Liver (tissue), 9 donors: ENCODE results near the gene C8B. TPM values are rescaled to one million over a fixed set of nuclear protein-coding genes. Genes with fewer than 3 reads are reported as not detected.
A peak's percentile ranks its signal among the peaks of the same experiment; 100 is the strongest.

Experiments
- DNase-seq: peaks from one replicate; pipeline ENCODE4 v3.0.0-alpha.2; 2017; ENCODE audit warnings: low spot score
- H3K27ac ChIP-seq, 2 donors: one replicate each; pipeline ENCODE4 v1.7.0; 2013; ENCODE audit warnings: inconsistent platforms in 2 of 2, low read length in 2 of 2, control low read depth in 1 of 2, low read depth in 1 of 2, mild to moderate bottlenecking in 1 of 2
- H3K27me3 ChIP-seq, 4 donors: one replicate each; pipeline versions ENCODE4 v1.6.1 to v1.7.0; 2013; ENCODE audit warnings: low read length in 3 of 4, inconsistent platforms in 1 of 4, mild to moderate bottlenecking in 1 of 4, moderate library complexity in 1 of 4; ENCODE audit not compliant: control insufficient read depth in 4 of 4, insufficient read depth in 4 of 4
- H3K36me3 ChIP-seq, 4 donors: one replicate each; pipeline versions ENCODE4 v1.6.1 to v1.7.0; 2013; ENCODE audit warnings: low read length in 3 of 4, mild to moderate bottlenecking in 3 of 4, low read depth in 1 of 4, moderate library complexity in 1 of 4; ENCODE audit not compliant: control insufficient read depth in 4 of 4, insufficient read depth in 3 of 4
- H3K4me1 ChIP-seq, 4 donors: one replicate each; pipeline versions ENCODE4 v1.6.1 to v1.7.0; 2013; ENCODE audit warnings: low read length in 3 of 4, mild to moderate bottlenecking in 3 of 4, moderate library complexity in 1 of 4; ENCODE audit not compliant: control insufficient read depth in 4 of 4, insufficient read depth in 4 of 4
- H3K4me3 ChIP-seq, 3 donors: one replicate each; pipeline versions ENCODE4 v1.6.1 to v1.7.0; 2013; ENCODE audit warnings: low read length in 3 of 3, control low read depth in 1 of 3, low read depth in 1 of 3, mild to moderate bottlenecking in 1 of 3
- H3K9ac ChIP-seq, 2 donors: one replicate each; pipeline ENCODE4 v1.7.0; 2013; ENCODE audit warnings: low read length in 2 of 2, mild to moderate bottlenecking in 2 of 2, moderate library complexity in 2 of 2, control low read depth in 1 of 2, low read depth in 1 of 2
- H3K9me3 ChIP-seq, 4 donors: one replicate each; pipeline versions ENCODE4 v1.6.1 to v1.7.0; 2013; ENCODE audit warnings: low read length in 3 of 4; ENCODE audit not compliant: control insufficient read depth in 4 of 4
- EGR1 ChIP-seq, 2 donors: IDR thresholded peaks; 2 replicates each; pipeline ENCODE4 v1.6.1; 2016 to 2018; ENCODE audit warnings: antibody characterized with exemption in 2 of 2, low read depth in 2 of 2
- FOXA1 ChIP-seq: IDR thresholded peaks from 2 replicates; pipeline ENCODE4 v1.6.1; 2016; ENCODE audit warnings: antibody characterized with exemption
- FOXA2 ChIP-seq: IDR thresholded peaks from 2 replicates; pipeline ENCODE4 v1.6.1; 2016; ENCODE audit warnings: antibody characterized with exemption
- GABPA ChIP-seq, 2 donors: IDR thresholded peaks in 1 of 2; conservative IDR thresholded peaks in 1 of 2; 2 replicates each; pipeline ENCODE4 v1.6.1; 2016; ENCODE audit warnings: antibody characterized with exemption in 2 of 2, mild to moderate bottlenecking in 1 of 2, moderate library complexity in 1 of 2
- HNF4A ChIP-seq, 2 donors: conservative IDR thresholded peaks; 2 replicates each; pipeline ENCODE4 v1.6.1; 2016; ENCODE audit warnings: antibody characterized with exemption in 2 of 2, mild to moderate bottlenecking in 2 of 2
- HNF4G ChIP-seq: IDR thresholded peaks from 2 replicates; pipeline ENCODE4 v1.6.1; 2016; ENCODE audit warnings: antibody characterized with exemption
- JUND ChIP-seq, 2 donors: IDR thresholded peaks; 2 replicates each; pipeline ENCODE4 v1.6.1; 2016; ENCODE audit warnings: antibody characterized with exemption in 2 of 2
- NR2F2 ChIP-seq: IDR thresholded peaks from 2 replicates; pipeline ENCODE4 v1.6.1; 2016; ENCODE audit warnings: antibody characterized with exemption
- RAD21 ChIP-seq, 2 donors: IDR thresholded peaks; 2 replicates each; pipeline ENCODE4 v1.6.1; 2016; ENCODE audit warnings: antibody characterized with exemption in 2 of 2, mild to moderate bottlenecking in 2 of 2
- RXRA ChIP-seq, 2 donors: IDR thresholded peaks; 2 replicates each; pipeline ENCODE4 v1.6.1; 2017 to 2018; ENCODE audit warnings: antibody characterized with exemption in 2 of 2, mild to moderate bottlenecking in 1 of 2
- SP1 ChIP-seq: IDR thresholded peaks from 2 replicates; pipeline ENCODE4 v1.6.1; 2018; ENCODE audit warnings: antibody characterized with exemption, mild to moderate bottlenecking
- TAF1 ChIP-seq: conservative IDR thresholded peaks from 2 replicates; pipeline ENCODE4 v1.6.1; 2016; ENCODE audit warnings: antibody characterized with exemption, mild to moderate bottlenecking
- YY1 ChIP-seq: IDR thresholded peaks from 2 replicates; pipeline ENCODE4 v1.6.1; 2016; ENCODE audit warnings: antibody characterized with exemption, mild to moderate bottlenecking
- WGBS: extraction: QIAGEN DNeasy Blood & Tissue Kit; methylation state at CpG from one replicate; pipeline ENCODE4 v1.1.7; 2013; 5-methylcytosine and 5-hydroxymethylcytosine counted together
- polyA plus RNA-seq, 2 donors: library from polyadenylated mRNA; stranded (reverse) in 1 of 2; unstranded in 1 of 2; fragments of 200-250 nt in 1 of 2; fragments of >200 nt in 1 of 2; fragmentation: Nextera tagmentation in 1 of 2; extraction: Ambion mirVana in 1 of 2; gene quantifications; one replicate each; pipeline versions ENCODE4 v1.2.1 to v1.2.3, GENCODE V29; 2013 to 2015
- total RNA-seq, 2 donors: library from RNA; depleted of rRNA; stranded (reverse); fragments of >200 nt; gene quantifications; one replicate each; pipeline ENCODE4 v1.2.3, GENCODE V29; 2014
- TF ChIP-seq, protein P1 (sequence below): IDR thresholded peaks from 2 replicates; pipeline ENCODE4 v1.6.1; 2016; ENCODE audit warnings: antibody characterized with exemption
- TF ChIP-seq, protein P2 (sequence below): IDR thresholded peaks from 2 replicates; pipeline ENCODE4 v1.6.1; 2016; ENCODE audit warnings: antibody characterized with exemption
- TF ChIP-seq, protein P3 (sequence below): IDR thresholded peaks from 2 replicates; pipeline ENCODE4 v1.6.1; 2016; ENCODE audit warnings: antibody characterized with exemption
- TF ChIP-seq, protein P4 (sequence below): IDR thresholded peaks from 2 replicates; pipeline ENCODE4 v1.6.1; 2016; ENCODE audit warnings: antibody characterized with exemption, mild to moderate bottlenecking
- TF ChIP-seq, protein P5 (sequence below): fragments of 150-350 bp; IDR thresholded peaks from 2 replicates; pipeline ENCODE4 v1.5.1; 2017; ENCODE audit warnings: improper control_type of control experiment, low read depth, low read length; ENCODE audit not compliant: missing input control
- donor health status: healthy.
- donor health status: healthy.
- donor health status: healthy.
- donor health status: healthy.
- donor health status: healthy.

Gene C8B
- total and polyA plus RNA-seq, 4 donors: 151 to 703 (median 356) TPM

- H3K36me3 ChIP-seq: peaks cover 0 to 11% (median 1%) of the 10 kb centered on the region in 4 donors
- TF ChIP-seq RAD21 (IDR thresholded peaks at IDR 0.05) (peak in 1 of 2 donors; percentile 29), NR2F2 (no peak), YY1 (peak; percentile 63), FOXA1 (no peak), JUND (IDR thresholded peaks at IDR 0.05) (peak; percentile 14 to 20), SP1 (peak; percentile 53), RXRA (IDR thresholded peaks at IDR 0.05) (peak; percentile 89 to 93), HNF4A (conservative IDR thresholded peaks at IDR 0.05) (peak; percentile 93 to 95), HNF4G (peak; percentile 80)
- TF ChIP-seq, protein P1, sequence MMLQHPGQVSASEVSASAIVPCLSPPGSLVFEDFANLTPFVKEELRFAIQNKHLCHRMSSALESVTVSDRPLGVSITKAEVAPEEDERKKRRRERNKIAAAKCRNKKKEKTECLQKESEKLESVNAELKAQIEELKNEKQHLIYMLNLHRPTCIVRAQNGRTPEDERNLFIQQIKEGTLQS: no peak
- TF ChIP-seq, protein P2, sequence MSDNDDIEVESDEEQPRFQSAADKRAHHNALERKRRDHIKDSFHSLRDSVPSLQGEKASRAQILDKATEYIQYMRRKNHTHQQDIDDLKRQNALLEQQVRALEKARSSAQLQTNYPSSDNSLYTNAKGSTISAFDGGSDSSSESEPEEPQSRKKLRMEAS: peak; percentile 22
- H3K4me3 ChIP-seq: no peak overlapping the region
- no peak for DNase-seq
- H3K4me1 ChIP-seq: peaks cover 16 to 80% (median 27%) of the 10 kb centered on the region in 4 donors
- no peaks in the 10 kb centered on the region for H3K9me3 ChIP-seq
- H3K27ac ChIP-seq: peak overlapping the region; percentile 91 to 95
- WGBS: 75% methylated on average over 1 of the region's 1 CpG
- no peak overlapping the region for H3K9ac ChIP-seq
- H3K27me3 ChIP-seq: no peaks in the 10 kb centered on the region
These were observed 62.0 kb downstream of the C8B start for GRCh38 chr1:56903778-56904177.

- Histone ChIP-seq H3K27ac (peak overlapping the region; percentile 70 to 82), H3K4me1 (peaks cover 14 to 80% (median 33%) of the 10 kb centered on the region in 4 donors), H3K36me3 (peaks cover 0 to 12% (median 1%) of the 10 kb centered on the region in 4 donors), H3K27me3 (no peaks in the 10 kb centered on the region), H3K4me3 (no peak overlapping the region), H3K9me3 (no peaks in the 10 kb centered on the region), H3K9ac (no peak overlapping the region)
- 51% methylated on average over 3 of the region's 3 CpGs for whole genome bisulfite sequencing
- TF ChIP-seq HNF4A (conservative IDR thresholded peaks at IDR 0.05): no peak
- no peak for TF ChIP-seq RAD21 (IDR thresholded peaks at IDR 0.05)
- TF ChIP-seq, protein P3, sequence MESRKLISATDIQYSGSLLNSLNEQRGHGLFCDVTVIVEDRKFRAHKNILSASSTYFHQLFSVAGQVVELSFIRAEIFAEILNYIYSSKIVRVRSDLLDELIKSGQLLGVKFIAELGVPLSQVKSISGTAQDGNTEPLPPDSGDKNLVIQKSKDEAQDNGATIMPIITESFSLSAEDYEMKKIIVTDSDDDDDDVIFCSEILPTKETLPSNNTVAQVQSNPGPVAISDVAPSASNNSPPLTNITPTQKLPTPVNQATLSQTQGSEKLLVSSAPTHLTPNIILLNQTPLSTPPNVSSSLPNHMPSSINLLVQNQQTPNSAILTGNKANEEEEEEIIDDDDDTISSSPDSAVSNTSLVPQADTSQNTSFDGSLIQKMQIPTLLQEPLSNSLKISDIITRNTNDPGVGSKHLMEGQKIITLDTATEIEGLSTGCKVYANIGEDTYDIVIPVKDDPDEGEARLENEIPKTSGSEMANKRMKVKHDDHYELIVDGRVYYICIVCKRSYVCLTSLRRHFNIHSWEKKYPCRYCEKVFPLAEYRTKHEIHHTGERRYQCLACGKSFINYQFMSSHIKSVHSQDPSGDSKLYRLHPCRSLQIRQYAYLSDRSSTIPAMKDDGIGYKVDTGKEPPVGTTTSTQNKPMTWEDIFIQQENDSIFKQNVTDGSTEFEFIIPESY: no peak
- TF ChIP-seq TAF1: no peak
- TF ChIP-seq EGR1 (IDR thresholded peaks at IDR 0.05; ENCODE audit: low read depth in 2 of 2): no peak
- TF ChIP-seq NR2F2: peak; percentile 13
- no peak for TF ChIP-seq SP1
- TF ChIP-seq HNF4G: no peak
- no peak for DNase-seq
These were observed 64.1 kb downstream of the C8B start for GRCh38 chr1:56901716-56902115.

- H3K27ac ChIP-seq: peak overlapping the region in 1 of 2 donors; percentile 87
- H3K4me1 ChIP-seq: peaks cover 12 to 74% (median 25%) of the 10 kb centered on the region in 4 donors
These were observed 66.9 kb downstream of the C8B start for GRCh38 chr1:56898879-56899278.

More at GRCh38 chr1:56898879-56899278, 66.9 kb downstream of the C8B start:
- Histone ChIP-seq H3K27me3 (no peaks in the 10 kb centered on the region), H3K4me3 (no peak overlapping the region), H3K36me3 (peaks cover 0 to 19% (median 1%) of the 10 kb centered on the region in 4 donors), H3K9ac (no peak overlapping the region), H3K9me3 (no peaks in the 10 kb centered on the region)
- no peak for DNase-seq
- 52% methylated on average over 2 of the region's 2 CpGs for WGBS
- TF ChIP-seq, protein P2: no peak
- no peak for TF ChIP-seq RXRA (IDR thresholded peaks at IDR 0.05)
- TF ChIP-seq FOXA1: no peak
- TF ChIP-seq RAD21 (IDR thresholded peaks at IDR 0.05): no peak
- TF ChIP-seq GABPA (IDR thresholded peaks at IDR 0.05 in 1 of 2, conservative IDR thresholded peaks at IDR 0.05 in 1 of 2): no peak
- TF ChIP-seq HNF4A (conservative IDR thresholded peaks at IDR 0.05): no peak
- TF ChIP-seq, protein P4, sequence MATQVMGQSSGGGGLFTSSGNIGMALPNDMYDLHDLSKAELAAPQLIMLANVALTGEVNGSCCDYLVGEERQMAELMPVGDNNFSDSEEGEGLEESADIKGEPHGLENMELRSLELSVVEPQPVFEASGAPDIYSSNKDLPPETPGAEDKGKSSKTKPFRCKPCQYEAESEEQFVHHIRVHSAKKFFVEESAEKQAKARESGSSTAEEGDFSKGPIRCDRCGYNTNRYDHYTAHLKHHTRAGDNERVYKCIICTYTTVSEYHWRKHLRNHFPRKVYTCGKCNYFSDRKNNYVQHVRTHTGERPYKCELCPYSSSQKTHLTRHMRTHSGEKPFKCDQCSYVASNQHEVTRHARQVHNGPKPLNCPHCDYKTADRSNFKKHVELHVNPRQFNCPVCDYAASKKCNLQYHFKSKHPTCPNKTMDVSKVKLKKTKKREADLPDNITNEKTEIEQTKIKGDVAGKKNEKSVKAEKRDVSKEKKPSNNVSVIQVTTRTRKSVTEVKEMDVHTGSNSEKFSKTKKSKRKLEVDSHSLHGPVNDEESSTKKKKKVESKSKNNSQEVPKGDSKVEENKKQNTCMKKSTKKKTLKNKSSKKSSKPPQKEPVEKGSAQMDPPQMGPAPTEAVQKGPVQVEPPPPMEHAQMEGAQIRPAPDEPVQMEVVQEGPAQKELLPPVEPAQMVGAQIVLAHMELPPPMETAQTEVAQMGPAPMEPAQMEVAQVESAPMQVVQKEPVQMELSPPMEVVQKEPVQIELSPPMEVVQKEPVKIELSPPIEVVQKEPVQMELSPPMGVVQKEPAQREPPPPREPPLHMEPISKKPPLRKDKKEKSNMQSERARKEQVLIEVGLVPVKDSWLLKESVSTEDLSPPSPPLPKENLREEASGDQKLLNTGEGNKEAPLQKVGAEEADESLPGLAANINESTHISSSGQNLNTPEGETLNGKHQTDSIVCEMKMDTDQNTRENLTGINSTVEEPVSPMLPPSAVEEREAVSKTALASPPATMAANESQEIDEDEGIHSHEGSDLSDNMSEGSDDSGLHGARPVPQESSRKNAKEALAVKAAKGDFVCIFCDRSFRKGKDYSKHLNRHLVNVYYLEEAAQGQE: no peak
- no peak for TF ChIP-seq HNF4G
- no peak for TF ChIP-seq NR2F2
- TF ChIP-seq SP1: no peak
- no peak for TF ChIP-seq EGR1 (IDR thresholded peaks at IDR 0.05; ENCODE audit: low read depth in 2 of 2)
- TF ChIP-seq, protein P5, sequence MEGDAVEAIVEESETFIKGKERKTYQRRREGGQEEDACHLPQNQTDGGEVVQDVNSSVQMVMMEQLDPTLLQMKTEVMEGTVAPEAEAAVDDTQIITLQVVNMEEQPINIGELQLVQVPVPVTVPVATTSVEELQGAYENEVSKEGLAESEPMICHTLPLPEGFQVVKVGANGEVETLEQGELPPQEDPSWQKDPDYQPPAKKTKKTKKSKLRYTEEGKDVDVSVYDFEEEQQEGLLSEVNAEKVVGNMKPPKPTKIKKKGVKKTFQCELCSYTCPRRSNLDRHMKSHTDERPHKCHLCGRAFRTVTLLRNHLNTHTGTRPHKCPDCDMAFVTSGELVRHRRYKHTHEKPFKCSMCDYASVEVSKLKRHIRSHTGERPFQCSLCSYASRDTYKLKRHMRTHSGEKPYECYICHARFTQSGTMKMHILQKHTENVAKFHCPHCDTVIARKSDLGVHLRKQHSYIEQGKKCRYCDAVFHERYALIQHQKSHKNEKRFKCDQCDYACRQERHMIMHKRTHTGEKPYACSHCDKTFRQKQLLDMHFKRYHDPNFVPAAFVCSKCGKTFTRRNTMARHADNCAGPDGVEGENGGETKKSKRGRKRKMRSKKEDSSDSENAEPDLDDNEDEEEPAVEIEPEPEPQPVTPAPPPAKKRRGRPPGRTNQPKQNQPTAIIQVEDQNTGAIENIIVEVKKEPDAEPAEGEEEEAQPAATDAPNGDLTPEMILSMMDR: no peak
- TF ChIP-seq JUND (IDR thresholded peaks at IDR 0.05): no peak
- TF ChIP-seq, protein P1: no peak
- TF ChIP-seq FOXA2: no peak
- TF ChIP-seq TAF1: no peak
- TF ChIP-seq YY1: no peak
